Uterus (tissue), 4 donors: ENCODE results near the gene NDUFS7. TPM values are rescaled to one million over a fixed set of nuclear protein-coding genes. Genes with fewer than 3 reads are reported as not detected.
A peak's percentile ranks its signal among the peaks of the same experiment; 100 is the strongest.

Experiments
- DNase-seq, 2 donors: peaks; one replicate each; pipeline ENCODE4 v3.0.0-alpha.2; 2019 to 2020
- H3K27ac ChIP-seq, 2 donors: fragments of 200-600 bp; sonication (generic); 1 replicate in 1 of 2; 2 replicates in 1 of 2; pipeline ENCODE4 v1.5.1; 2016 to 2018
- H3K27me3 ChIP-seq, 2 donors: fragments of 200-600 bp; sonication (generic); one replicate each; pipeline ENCODE4 v1.5.1; 2018 to 2019; ENCODE audit warnings: control low read depth in 1 of 2
- H3K36me3 ChIP-seq, 2 donors: fragments of 200-600 bp; sonication (generic); one replicate each; pipeline ENCODE4 v1.5.1; 2019; ENCODE audit warnings: control low read depth in 1 of 2
- H3K4me1 ChIP-seq, 2 donors: fragments of 200-600 bp; sonication (generic); one replicate each; pipeline ENCODE4 v1.5.1; 2018 to 2019; ENCODE audit warnings: control low read depth in 1 of 2
- H3K4me3 ChIP-seq, 2 donors: fragments of 200-600 bp; sonication (generic); 1 replicate in 1 of 2; 2 replicates in 1 of 2; pipeline ENCODE4 v1.5.1; 2018 to 2019; ENCODE audit warnings: mild to moderate bottlenecking in 1 of 2
- H3K9me3 ChIP-seq, 2 donors: fragments of 200-600 bp; sonication (generic); one replicate each; pipeline ENCODE4 v1.5.1; 2019; ENCODE audit warnings: control low read depth in 1 of 2
- CTCF ChIP-seq, 4 experiments: fragments of 200-600 bp in 2 of 4; fragments of 450-650 bp in 2 of 4; sonication (generic) in 2 of 4; IDR thresholded peaks; one replicate each; pipeline ENCODE4 v1.5.1; 2016 to 2019; ENCODE audit warnings: antibody characterized with exemption in 4 of 4, mild to moderate bottlenecking in 2 of 4, moderate library complexity in 1 of 4
- POLR2A ChIP-seq, 2 donors: fragments of 450-650 bp; IDR thresholded peaks; one replicate each; pipeline ENCODE4 v1.6.1; 2016; ENCODE audit warnings: antibody characterized with exemption in 2 of 2, mild to moderate bottlenecking in 1 of 2, moderate library complexity in 1 of 2
- intact Hi-C: fragments of 100-400 bp; cut with DNase I; formaldehyde crosslinking; loops from one replicate; pipeline ENCODE4 v1.15.1; 2023; ENCODE audit warnings: low total_unique reads
- total RNA-seq, 4 donors: library from RNA; depleted of rRNA in 3 of 4; stranded (reverse); fragments of >200 nt in 3 of 4; gene quantifications; one replicate each; pipeline versions ENCODE4 v1.1.0 to v1.2.4, GENCODE V29; 2014 to 2023
- donor health status: DM: yes; HTN: yes; CAD: no.

Gene NDUFS7
- total RNA-seq, 4 donors from 2014 or later = 39.2 to 65.5 (median 42.1) TPM

- intact Hi-C loops = no loop called here
- Histone ChIP-seq H3K27ac (no peak overlapping the region), H3K4me3 (no peak overlapping the region), H3K36me3 (no peaks in the 10 kb centered on the region), H3K9me3 (no peaks in the 10 kb centered on the region), H3K4me1 (no peaks in the 10 kb centered on the region), H3K27me3 (no peaks in the 10 kb centered on the region)
- TF ChIP-seq CTCF (IDR thresholded peaks at IDR 0.05) = no peak
- no peak for TF ChIP-seq POLR2A (IDR thresholded peaks at IDR 0.05)
- no peak for DNase-seq
These were observed 34.5 kb upstream of the NDUFS7 start for GRCh38 chr19:1349211-1349610.

- no peak for DNase-seq
- Histone ChIP-seq H3K36me3 (no peaks in the 10 kb centered on the region), H3K9me3 (no peaks in the 10 kb centered on the region), H3K27ac (no peak overlapping the region), H3K27me3 (no peaks in the 10 kb centered on the region), H3K4me1 (peaks cover 0 to 4% of the 10 kb centered on the region in 2 donors), H3K4me3 (no peak overlapping the region)
- no peak for TF ChIP-seq CTCF (IDR thresholded peaks at IDR 0.05)
- no peak for TF ChIP-seq POLR2A (IDR thresholded peaks at IDR 0.05)
- intact Hi-C loops = no loop called here
These were observed 32.8 kb upstream of the NDUFS7 start for GRCh38 chr19:1350867-1351266.

- no peak overlapping the region for H3K27ac ChIP-seq
- no peaks in the 10 kb centered on the region for H3K9me3 ChIP-seq
- DNase-seq = no peak
- intact Hi-C loops = no loop called here
- H3K4me1 ChIP-seq = peaks cover 0 to 9% of the 10 kb centered on the region in 2 donors
- no peaks in the 10 kb centered on the region for H3K36me3 ChIP-seq
- H3K4me3 ChIP-seq = no peak overlapping the region
- H3K27me3 ChIP-seq = no peaks in the 10 kb centered on the region
- TF ChIP-seq POLR2A (IDR thresholded peaks at IDR 0.05) = no peak
- TF ChIP-seq CTCF (IDR thresholded peaks at IDR 0.05) = no peak
These were observed 32.3 kb upstream of the NDUFS7 start for GRCh38 chr19:1351381-1351851.

GRCh38 chr19:1353144-1353543 is 30.6 kb upstream of the NDUFS7 start:
- Histone ChIP-seq H3K27ac (no peak overlapping the region), H3K4me3 (no peak overlapping the region), H3K4me1 (peaks cover 5 to 15% of the 10 kb centered on the region in 2 donors), H3K36me3 (no peaks in the 10 kb centered on the region), H3K9me3 (no peaks in the 10 kb centered on the region), H3K27me3 (no peaks in the 10 kb centered on the region)
- no peak for DNase-seq
- TF ChIP-seq POLR2A (IDR thresholded peaks at IDR 0.05) (no peak), CTCF (IDR thresholded peaks at IDR 0.05) (no peak)
- intact Hi-C loops = no loop called here

- Histone ChIP-seq H3K27me3 (no peaks in the 10 kb centered on the region), H3K27ac (peak overlapping the region; percentile 93 to 99), H3K36me3 (no peaks in the 10 kb centered on the region), H3K4me1 (peaks cover 8 to 15% of the 10 kb centered on the region in 2 donors), H3K9me3 (no peaks in the 10 kb centered on the region), H3K4me3 (peak overlapping the region; percentile 72 to 94)
- peak; percentile 40 to 42 for TF ChIP-seq POLR2A (IDR thresholded peaks at IDR 0.05)
- no peak for TF ChIP-seq CTCF (IDR thresholded peaks at IDR 0.05)
- DNase-seq = no peak
- intact Hi-C loops = no loop called here
These were observed 28.6 kb upstream of the NDUFS7 start for GRCh38 chr19:1354970-1355567.
